Endothelial cell of umbilical vein (primary cell): ENCODE data around the gene SLC47A1. TPM values are rescaled to one million over a fixed set of nuclear protein-coding genes. Genes with fewer than 3 reads are reported as not detected.

Source experiments
- BruUV-seq: library from RNA; stranded (reverse); fragments of 400-500 nt; replicated peaks from 2 replicates; lab custom pipeline; 2021; lab: Mats Ljungman, UMichigan
- CTCF ChIA-PET: fragments of 300-600, 350-600 bp; sonication (Branson Sonifier 250); formaldehyde crosslinking; loops from one replicate; lab custom pipeline; 2021; ENCODE audit warnings: antibody characterized with exemption, inconsistent platforms; lab: Charles Lee
- POLR2A ChIA-PET: fragments of 300-600, 350-600 bp; sonication (Branson Sonifier 250); formaldehyde crosslinking; loops from one replicate; lab custom pipeline; 2021; ENCODE audit warnings: antibody characterized with exemption, inconsistent platforms; lab: Charles Lee
- DNase-seq: peaks from one replicate; pipeline ENCODE4 v3.0.0-alpha.2; 2011; ENCODE audit warnings: low read depth, low spot score
- FAIRE-seq: peaks from 2 replicates; lab custom pipeline; 2011; peaks lifted over from hg19 to GRCh38; lab: Jason Lieb, UNC
- H2AFZ ChIP-seq: 2 replicates; pipeline ENCODE4 v1.6.0; 2012; ENCODE audit warnings: low read depth, low read length, control low read depth, inconsistent platforms
- H3K27ac ChIP-seq: 2 replicates; pipeline ENCODE4 v1.5.1; 2011; ENCODE audit warnings: low read depth, mild to moderate bottlenecking, control low read depth, low read length, moderate library complexity; ENCODE audit not compliant: insufficient read depth
- H3K27me3 ChIP-seq, 2 experiments: 2 replicates each; pipeline versions ENCODE4 v1.6.0 to v1.6.1; 2011; ENCODE audit warnings: low read length in 2 of 2, mixed read lengths in 1 of 2; ENCODE audit not compliant: control insufficient read depth in 2 of 2, insufficient read depth in 2 of 2
- H3K36me3 ChIP-seq, 2 experiments: 2 replicates in 1 of 2; 3 replicates in 1 of 2; pipeline ENCODE4 v1.5.1; 2011; ENCODE audit warnings: low read length in 2 of 2, mild to moderate bottlenecking in 1 of 2, moderate library complexity in 1 of 2; ENCODE audit not compliant: control insufficient read depth in 2 of 2, insufficient read depth in 2 of 2; ENCODE audit errors: extremely low read depth in 1 of 2
- H3K4me1 ChIP-seq: 3 replicates; pipeline ENCODE4 v1.5.1; 2011; ENCODE audit warnings: mild to moderate bottlenecking, low read length; ENCODE audit not compliant: control insufficient read depth, insufficient read depth; ENCODE audit errors: extremely low read depth
- H3K4me2 ChIP-seq: 2 replicates; pipeline ENCODE4 v1.6.1; 2011; ENCODE audit warnings: low read length, control low read depth, mixed read lengths; ENCODE audit not compliant: insufficient read depth
- H3K4me3 ChIP-seq, 3 experiments: fragments of 200-600 bp in 1 of 3; sonication (generic), shearing (Covaris generic) in 1 of 3; replicated peaks in 1 of 3; 2 replicates each; pipeline ENCODE4 v1.5.1; 2011 to 2016; ENCODE audit warnings: control low read depth in 3 of 3, low read length in 3 of 3, mild to moderate bottlenecking in 2 of 3, inconsistent platforms in 1 of 3, low read depth in 1 of 3, moderate library complexity in 1 of 3; ENCODE audit not compliant: insufficient read depth in 1 of 3
- H3K79me2 ChIP-seq: 2 replicates; pipeline ENCODE4 v1.6.0; 2012; ENCODE audit warnings: low read length, inconsistent platforms; ENCODE audit not compliant: control insufficient read depth, insufficient read depth
- H3K9ac ChIP-seq: replicated peaks from 2 replicates; pipeline ENCODE3; 2011; ENCODE audit warnings: low read length, control low read depth; ENCODE audit not compliant: insufficient read depth; ENCODE audit errors: extremely low read depth
- H3K9me1 ChIP-seq: replicated peaks from 3 replicates; pipeline ENCODE4 v1.6.0; 2011; ENCODE audit warnings: mild to moderate bottlenecking, low read length; ENCODE audit not compliant: control insufficient read depth, insufficient read depth; ENCODE audit errors: extremely low read depth
- H3K9me3 ChIP-seq: replicated peaks from 2 replicates; pipeline ENCODE4 v1.5.1; 2012; ENCODE audit warnings: low read length, inconsistent platforms; ENCODE audit not compliant: control insufficient read depth, insufficient read depth
- H4K20me1 ChIP-seq: replicated peaks from 2 replicates; pipeline ENCODE3; 2011; ENCODE audit warnings: mild to moderate bottlenecking, low read length; ENCODE audit not compliant: control insufficient read depth, insufficient read depth; ENCODE audit errors: extremely low read depth
- CTCF ChIP-seq, 2 donors: IDR thresholded peaks; 1 replicate in 1 of 2; 2 replicates in 1 of 2; pipeline ENCODE4 v1.5.1; 2011; ENCODE audit warnings: low read length in 2 of 2, mild to moderate bottlenecking in 2 of 2, moderate library complexity in 2 of 2, control low read depth in 1 of 2, inconsistent platforms in 1 of 2, low read depth in 1 of 2; ENCODE audit not compliant: insufficient read depth in 1 of 2; ENCODE audit errors: extremely low read depth in 1 of 2
- EZH2 ChIP-seq: IDR thresholded peaks from 2 replicates; pipeline ENCODE4 v1.6.1; 2012; ENCODE audit warnings: borderline replicate concordance, low read depth, mild to moderate bottlenecking, moderate library complexity, low read length, inconsistent platforms; ENCODE audit not compliant: severe bottlenecking
- FOS ChIP-seq: IDR thresholded peaks from 2 replicates; pipeline ENCODE4 v1.6.1; 2011; ENCODE audit warnings: mild to moderate bottlenecking, low read length, moderate library complexity, borderline replicate concordance; ENCODE audit not compliant: insufficient read depth
- GATA2 ChIP-seq: IDR thresholded peaks from 2 replicates; pipeline ENCODE4 v1.7.0; 2011; ENCODE audit warnings: low read depth, mild to moderate bottlenecking, moderate library complexity, mixed read lengths, low read length; ENCODE audit not compliant: insufficient read length, insufficient read depth
- JUN ChIP-seq: IDR thresholded peaks from 2 replicates; pipeline ENCODE4 v1.6.1; 2011; ENCODE audit warnings: borderline replicate concordance, low read depth; ENCODE audit not compliant: insufficient read length, insufficient read depth
- MYC ChIP-seq: IDR thresholded peaks from one replicate; pipeline ENCODE4 v1.6.1; 2011; ENCODE audit warnings: mild to moderate bottlenecking, low read depth, low read length
- POLR2A ChIP-seq: IDR thresholded peaks from 2 replicates; pipeline ENCODE4 v1.6.1; 2012; ENCODE audit warnings: low read depth, mild to moderate bottlenecking, control low read depth, low read length
- POLR2AphosphoS5 ChIP-seq: IDR thresholded peaks from 2 replicates; pipeline ENCODE4 v1.6.1; 2012; ENCODE audit warnings: low read depth, mild to moderate bottlenecking, control low read depth, low read length, moderate library complexity; ENCODE audit not compliant: insufficient read depth
- dilution Hi-C: fragments of 300-500 bp; cut with MboI; formaldehyde crosslinking; loops from one replicate; pipeline ENCODE4 v1.15.0; 2019; ENCODE audit warnings: low sequenced_read_pairs; ENCODE audit not compliant: extremely low pct_ligation_motif_present
- intact Hi-C: fragments of 100-400 bp; cut with micrococcal nuclease; formaldehyde crosslinking; loops from one replicate; pipeline ENCODE4 v1.10.0; 2022
- polyA plus RNA-seq, 4 experiments: library from polyadenylated mRNA; depleted of rRNA in 3 of 4; stranded (reverse) in 3 of 4; unstranded in 1 of 4; fragments of >200 nt; gene quantifications; 2 replicates each; pipeline versions ENCODE4 v1.2.1 to v1.2.3, GENCODE V29; 2011 to 2012; ENCODE audit warnings: missing spikeins in 1 of 4
- total RNA-seq: library from RNA; stranded (reverse); gene quantifications from 2 replicates; pipeline ENCODE4 v1.2.3, GENCODE V29; 2021
- TF ChIP-seq, protein P1 (sequence below): IDR thresholded peaks from 2 replicates; pipeline ENCODE4 v1.6.1; 2011; ENCODE audit not compliant: insufficient read depth, insufficient read length

SLC47A1 gene
- total and polyA plus RNA-seq, 2 donors (not counting 3 experiments of a cell fraction or from before 2014, with no cell fraction given), result 3.3 to 6.9 TPM

DNA sequence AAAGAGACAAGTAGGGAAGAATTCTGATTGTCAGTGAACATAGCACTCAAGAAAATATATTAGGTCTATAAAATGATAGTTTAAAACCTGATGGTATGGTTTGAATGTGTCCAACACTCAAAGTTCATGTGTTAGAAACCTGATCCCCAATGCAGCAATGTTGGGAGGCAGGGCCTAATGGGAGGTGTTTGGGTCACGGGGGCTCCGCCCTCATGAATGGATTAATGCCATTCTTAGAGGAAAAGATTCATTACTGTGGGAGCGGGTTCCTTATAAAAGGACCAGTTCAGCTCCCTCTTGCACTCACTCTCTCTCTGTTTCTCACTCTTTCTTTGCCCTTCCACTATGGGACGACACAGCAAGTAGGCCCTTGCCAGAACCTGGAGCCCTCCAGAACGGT, 41.5 kb upstream of the SLC47A1 start:
- H3K36me3 ChIP-seq, result no peaks in the 10 kb centered on the region
- no peaks in the 10 kb centered on the region for H3K9me3 ChIP-seq
- ChIA-PET POLR2A (no interaction called here), CTCF (no interaction called here)
- intact Hi-C loops (no loop called here), dilution Hi-C loops (no loop called here)
- H3K27ac ChIP-seq, result no peak overlapping the region
- no peaks in the 10 kb centered on the region for H3K4me1 ChIP-seq
- DNase-seq (no peak), FAIRE-seq (no peak)
- H3K79me2 ChIP-seq, result no peaks in the 10 kb centered on the region
- no peak overlapping the region for H2AFZ ChIP-seq
- no peaks in the 10 kb centered on the region for H4K20me1 ChIP-seq
- no peaks in the 10 kb centered on the region for H3K27me3 ChIP-seq
- BruUV-seq, result no TSS peak
- H3K9ac ChIP-seq, result no peak overlapping the region
- no peak overlapping the region for H3K4me2 ChIP-seq
- no peak overlapping the region for H3K4me3 ChIP-seq
- H3K9me1 ChIP-seq, result no peaks in the 10 kb centered on the region
- TF ChIP-seq FOS, result no peak
- TF ChIP-seq, protein P1, sequence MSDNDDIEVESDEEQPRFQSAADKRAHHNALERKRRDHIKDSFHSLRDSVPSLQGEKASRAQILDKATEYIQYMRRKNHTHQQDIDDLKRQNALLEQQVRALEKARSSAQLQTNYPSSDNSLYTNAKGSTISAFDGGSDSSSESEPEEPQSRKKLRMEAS, result no peak
- TF ChIP-seq POLR2AphosphoS5, result no peak
- no peak for TF ChIP-seq MYC
- TF ChIP-seq CTCF (IDR thresholded peaks at IDR 0.05; ENCODE audit: extremely low read depth in 1 of 2, insufficient read depth in 1 of 2, low read depth in 1 of 2, low read length in 2 of 2), result no peak
- no peak for TF ChIP-seq GATA2
- TF ChIP-seq EZH2, result no peak
- TF ChIP-seq JUN, result no peak
- TF ChIP-seq POLR2A, result no peak
